ENCODE data around the gene KLF7. TPM values are rescaled to one million over a fixed set of nuclear protein-coding genes. Genes with fewer than 3 reads are reported as not detected.

The KLF7 gene
- total and polyA plus RNA-seq, 9 of the 15 experiments (the other 6 are each of a cell fraction or from before 2014, with no cell fraction given), result 0.04 to 0.54 (median 0.07) TPM

DNA sequence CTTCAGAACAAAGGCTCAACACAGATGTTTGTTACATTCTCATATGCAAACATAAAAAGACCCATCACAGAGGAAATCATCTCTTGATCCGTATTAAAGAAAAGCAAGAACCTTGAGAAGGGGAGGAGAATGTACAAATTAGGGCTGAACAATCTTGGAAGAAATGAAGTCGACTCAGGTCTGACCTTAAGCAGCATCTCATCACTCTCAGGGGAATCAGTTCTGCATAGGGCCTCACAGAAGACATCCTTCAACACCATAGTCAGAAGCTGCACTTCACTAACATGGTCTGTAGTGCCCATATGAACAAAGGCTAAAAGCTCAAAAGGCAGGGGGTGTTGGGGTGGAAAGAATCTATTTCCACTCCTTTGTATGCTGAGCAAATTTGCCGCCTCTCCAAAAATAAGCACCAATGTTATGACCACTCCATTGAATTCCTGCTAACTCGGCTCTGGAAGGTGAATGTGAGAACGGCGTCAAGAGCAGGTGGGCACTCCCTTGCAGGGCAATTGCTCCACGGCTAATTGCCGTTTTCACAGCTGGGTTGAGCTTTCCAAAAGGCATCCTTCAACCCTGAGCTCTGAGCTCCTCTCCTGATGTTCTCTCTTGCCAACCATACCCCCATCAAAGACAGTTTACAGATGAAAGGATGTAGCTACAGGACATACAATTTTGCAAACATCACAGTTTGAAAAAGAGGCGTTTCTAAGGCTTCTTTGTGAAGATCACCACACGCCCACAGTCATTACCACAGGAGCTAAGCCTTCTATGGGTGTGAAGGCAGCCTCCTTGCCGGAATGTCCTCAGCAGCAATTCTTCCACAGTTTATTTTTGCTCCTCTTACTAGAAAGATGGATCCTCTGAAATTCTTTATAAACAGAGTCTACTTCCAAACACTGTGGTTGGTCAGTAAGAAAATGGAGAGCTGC, 10.0 kb downstream of the KLF7 start:
- no peak overlapping the region for H3K9ac ChIP-seq (ENCODE audit: insufficient read depth in 1 of 2, low read depth in 2 of 2, low read length in 2 of 2)
- CTCF ChIA-PET (ENCODE audit: low intra/inter-chr PET ratio), result no interaction called here
- ATAC-seq, result no peak
- H3K27me3 ChIP-seq (ENCODE audit: control insufficient read depth in 2 of 2, insufficient read depth in 2 of 2, low read length in 2 of 2), result peaks cover 0 to 6% of the 10 kb centered on the region in 2 experiments; a peak in 1 of 5 replicates
- no peak overlapping the region for H3K4me2 ChIP-seq (ENCODE audit: insufficient read depth, low read length)
- WGBS (ENCODE audit: insufficient coverage, low coverage, missing lambda C conversion rate), result 0% methylated on average over 10 of the region's 11 CpGs
- no peak overlapping the region for H3K4me3 ChIP-seq
- no peak for DNase-seq (ENCODE audit: extremely low read depth in 1 of 4, low spot score in 3 of 4)
- H3K36me3 ChIP-seq (ENCODE audit: control insufficient read depth, insufficient read depth, low read length), result no peaks in the 10 kb centered on the region
- H3K79me2 ChIP-seq (ENCODE audit: control insufficient read depth, insufficient read depth, low read length), result no peaks in the 10 kb centered on the region
- H3K9me1 ChIP-seq (ENCODE audit: control insufficient read depth, insufficient read depth, low read length), result no peaks in the 10 kb centered on the region
- H3K27ac ChIP-seq (ENCODE audit: extremely low read depth, low read depth, low read length), result no peak overlapping the region
- H3K4me1 ChIP-seq (replicated peaks in 1 of 2; ENCODE audit: control insufficient read depth in 2 of 2, insufficient read depth in 2 of 2, low read length in 2 of 2), result no peaks in the 10 kb centered on the region
- H4K20me1 ChIP-seq (replicated peaks; ENCODE audit: control insufficient read depth, insufficient read depth, low read length), result no peaks in the 10 kb centered on the region
- in situ Hi-C loops (cut with MboI) (no loop called here), intact Hi-C loops (cut with micrococcal nuclease) (no loop called here)
- FAIRE-seq, result no peak
- no TSS peak for BruUV-seq (replicated peaks)
- no peak overlapping the region for H2AFZ ChIP-seq (ENCODE audit: low read depth, low read length)
- H3K9me3 ChIP-seq (replicated peaks; ENCODE audit: control insufficient read depth, insufficient read depth, low read depth, low read length), result no peaks in the 10 kb centered on the region
- no peak for TF ChIP-seq ZKSCAN3 (CRISPR knock-in tag; IDR thresholded peaks at IDR 0.05)
- TF ChIP-seq ZNF41 (CRISPR knock-in tag; conservative IDR thresholded peaks at IDR 0.05), result no peak
- no peak for TF ChIP-seq ESRRB (CRISPR knock-in tag; IDR thresholded peaks at IDR 0.05; ENCODE audit: borderline replicate concordance)
- TF ChIP-seq, protein P1, sequence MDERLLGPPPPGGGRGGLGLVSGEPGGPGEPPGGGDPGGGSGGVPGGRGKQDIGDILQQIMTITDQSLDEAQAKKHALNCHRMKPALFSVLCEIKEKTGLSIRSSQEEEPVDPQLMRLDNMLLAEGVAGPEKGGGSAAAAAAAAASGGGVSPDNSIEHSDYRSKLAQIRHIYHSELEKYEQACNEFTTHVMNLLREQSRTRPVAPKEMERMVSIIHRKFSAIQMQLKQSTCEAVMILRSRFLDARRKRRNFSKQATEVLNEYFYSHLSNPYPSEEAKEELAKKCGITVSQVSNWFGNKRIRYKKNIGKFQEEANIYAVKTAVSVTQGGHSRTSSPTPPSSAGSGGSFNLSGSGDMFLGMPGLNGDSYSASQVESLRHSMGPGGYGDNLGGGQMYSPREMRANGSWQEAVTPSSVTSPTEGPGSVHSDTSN (CRISPR knock-in tag; IDR thresholded peaks at IDR 0.05; ENCODE audit: low read depth), result no peak
- TF ChIP-seq, protein P1 (tag; conservative IDR thresholded peaks at IDR 0.05; ENCODE audit: low read depth), result no peak
- TF ChIP-seq, protein P2, sequence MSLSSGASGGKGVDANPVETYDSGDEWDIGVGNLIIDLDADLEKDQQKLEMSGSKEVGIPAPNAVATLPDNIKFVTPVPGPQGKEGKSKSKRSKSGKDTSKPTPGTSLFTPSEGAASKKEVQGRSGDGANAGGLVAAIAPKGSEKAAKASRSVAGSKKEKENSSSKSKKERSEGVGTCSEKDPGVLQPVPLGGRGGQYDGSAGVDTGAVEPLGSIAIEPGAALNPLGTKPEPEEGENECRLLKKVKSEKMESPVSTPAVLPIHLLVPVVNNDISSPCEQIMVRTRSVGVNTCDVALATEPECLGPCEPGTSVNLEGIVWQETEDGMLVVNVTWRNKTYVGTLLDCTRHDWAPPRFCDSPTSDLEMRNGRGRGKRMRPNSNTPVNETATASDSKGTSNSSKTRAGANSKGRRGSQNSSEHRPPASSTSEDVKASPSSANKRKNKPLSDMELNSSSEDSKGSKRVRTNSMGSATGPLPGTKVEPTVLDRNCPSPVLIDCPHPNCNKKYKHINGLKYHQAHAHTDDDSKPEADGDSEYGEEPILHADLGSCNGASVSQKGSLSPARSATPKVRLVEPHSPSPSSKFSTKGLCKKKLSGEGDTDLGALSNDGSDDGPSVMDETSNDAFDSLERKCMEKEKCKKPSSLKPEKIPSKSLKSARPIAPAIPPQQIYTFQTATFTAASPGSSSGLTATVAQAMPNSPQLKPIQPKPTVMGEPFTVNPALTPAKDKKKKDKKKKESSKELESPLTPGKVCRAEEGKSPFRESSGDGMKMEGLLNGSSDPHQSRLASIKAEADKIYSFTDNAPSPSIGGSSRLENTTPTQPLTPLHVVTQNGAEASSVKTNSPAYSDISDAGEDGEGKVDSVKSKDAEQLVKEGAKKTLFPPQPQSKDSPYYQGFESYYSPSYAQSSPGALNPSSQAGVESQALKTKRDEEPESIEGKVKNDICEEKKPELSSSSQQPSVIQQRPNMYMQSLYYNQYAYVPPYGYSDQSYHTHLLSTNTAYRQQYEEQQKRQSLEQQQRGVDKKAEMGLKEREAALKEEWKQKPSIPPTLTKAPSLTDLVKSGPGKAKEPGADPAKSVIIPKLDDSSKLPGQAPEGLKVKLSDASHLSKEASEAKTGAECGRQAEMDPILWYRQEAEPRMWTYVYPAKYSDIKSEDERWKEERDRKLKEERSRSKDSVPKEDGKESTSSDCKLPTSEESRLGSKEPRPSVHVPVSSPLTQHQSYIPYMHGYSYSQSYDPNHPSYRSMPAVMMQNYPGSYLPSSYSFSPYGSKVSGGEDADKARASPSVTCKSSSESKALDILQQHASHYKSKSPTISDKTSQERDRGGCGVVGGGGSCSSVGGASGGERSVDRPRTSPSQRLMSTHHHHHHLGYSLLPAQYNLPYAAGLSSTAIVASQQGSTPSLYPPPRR (CRISPR knock-in tag; IDR thresholded peaks at IDR 0.05; ENCODE audit: borderline replicate concordance), result no peak
- POLR2A ChIA-PET, result interaction anchor here (0.7 to 0.8 kb wide), 2 partner anchors 13 to 56 kb away, joined by 3 read pairs; no protein-coding TSS in a partner anchor
